ENCODE data around the gene FGF14. TPM values are rescaled to one million over a fixed set of nuclear protein-coding genes. Genes with fewer than 3 reads are reported as not detected.
"Not testable (repeated sequence)": the region's sequence is repeated elsewhere in the genome, so short reads cannot be mapped to it uniquely, and the experiment has no call there.

Gene FGF14
- total RNA-seq, 2 donors from 2014 or later, result not detected

DNA sequence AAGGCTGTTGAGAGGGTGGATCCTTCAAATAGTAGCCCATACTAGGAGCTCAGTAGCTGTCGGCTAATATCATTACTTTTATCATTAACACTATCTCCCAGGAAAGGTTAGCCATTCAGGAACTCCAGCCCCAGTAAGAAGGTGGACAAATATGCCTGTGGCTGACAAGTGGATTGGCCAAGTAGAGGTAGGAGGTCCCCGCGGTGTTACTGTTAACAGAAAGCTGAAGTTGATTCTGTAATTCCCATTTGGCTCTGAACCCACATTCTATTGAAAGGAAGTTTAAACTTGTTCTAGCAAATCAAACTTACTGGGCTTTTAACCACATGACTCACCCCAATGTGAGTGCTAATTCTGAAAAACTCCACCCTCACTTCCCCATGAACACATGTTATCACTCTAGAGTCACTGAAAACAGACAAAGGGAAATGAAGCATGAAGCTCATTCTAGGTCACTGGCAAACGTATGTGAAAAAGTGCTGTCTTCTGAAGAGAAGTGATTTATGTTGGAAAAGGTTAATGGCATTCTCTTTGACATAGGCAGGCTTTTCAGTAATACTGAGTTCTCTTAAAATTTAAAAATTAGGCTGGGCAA is 273.5 kb downstream of the FGF14 start:
- no peak overlapping the region for H3K4me3 Mint-ChIP-seq
- H3K4me1 Mint-ChIP-seq (ENCODE audit: low read depth in 2 of 2), result no peaks in the 10 kb centered on the region
- no peaks in the 10 kb centered on the region for H3K36me3 Mint-ChIP-seq
- H3K27me3 Mint-ChIP-seq, result peaks cover 0 to 7% of the 10 kb centered on the region in 2 donors
- no peak for DNase-seq (ENCODE audit: low spot score)
- no peak overlapping the region for H3K27ac Mint-ChIP-seq
- peaks cover 5% of the 10 kb centered on the region for H3K9me3 Mint-ChIP-seq
- ATAC-seq, result no peak

DNA sequence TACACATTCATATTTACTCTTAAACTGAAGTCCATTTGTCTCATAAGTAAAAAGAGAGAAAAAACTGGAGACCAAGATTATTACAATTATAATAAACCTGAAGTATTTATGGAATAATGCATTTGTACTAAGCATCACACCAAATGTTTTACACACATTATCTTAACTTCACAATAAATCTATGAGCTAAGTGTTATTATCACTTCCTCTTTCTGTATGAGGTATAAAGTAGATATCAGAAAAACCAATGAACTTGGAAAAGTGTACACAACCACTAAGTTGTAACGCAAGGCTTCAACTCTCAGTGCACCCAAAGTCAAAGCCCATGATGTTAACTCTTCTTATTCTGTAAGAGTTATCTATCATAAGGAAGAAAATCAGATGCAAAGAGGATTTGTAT is 274.7 kb downstream of the FGF14 start:
- ATAC-seq, result no peak
- no peak for DNase-seq (ENCODE audit: low spot score)
- no peaks in the 10 kb centered on the region for H3K4me1 Mint-ChIP-seq (ENCODE audit: low read depth in 2 of 2)
- H3K4me3 Mint-ChIP-seq, result no peak overlapping the region
- H3K36me3 Mint-ChIP-seq, result no peaks in the 10 kb centered on the region
- H3K27ac Mint-ChIP-seq, result no peak overlapping the region
- peaks cover 0 to 7% of the 10 kb centered on the region in 2 donors for H3K27me3 Mint-ChIP-seq
- H3K9me3 Mint-ChIP-seq, result peaks cover 5% of the 10 kb centered on the region

DNA sequence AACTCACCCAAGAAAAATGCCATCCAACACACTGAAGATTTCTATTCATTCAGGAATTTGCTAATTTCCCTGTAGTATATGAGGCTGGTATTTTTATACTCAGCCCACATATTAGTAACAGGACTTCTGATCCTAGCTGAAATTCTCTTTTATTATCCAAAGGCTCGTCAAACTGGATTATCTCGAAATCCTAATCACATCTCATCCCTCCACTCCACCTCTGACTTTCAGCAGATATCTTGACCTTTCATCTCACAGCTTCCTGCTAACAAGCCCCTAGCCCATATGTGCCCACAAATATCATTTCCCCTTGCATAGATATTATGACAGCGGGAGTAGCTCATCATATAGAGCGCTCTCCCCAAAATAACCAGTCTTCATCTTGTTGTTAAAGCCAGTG is 279.7 kb downstream of the FGF14 start:
- ATAC-seq (no peak), DNase-seq (ENCODE audit: low spot score) (no peak)
- Mint-ChIP-seq H3K36me3 (no peaks in the 10 kb centered on the region), H3K4me1 (ENCODE audit: low read depth in 2 of 2) (no peaks in the 10 kb centered on the region), H3K9me3 (peaks cover 5% of the 10 kb centered on the region), H3K27ac (no peak overlapping the region), H3K4me3 (no peak overlapping the region), H3K27me3 (no peaks in the 10 kb centered on the region)

DNA sequence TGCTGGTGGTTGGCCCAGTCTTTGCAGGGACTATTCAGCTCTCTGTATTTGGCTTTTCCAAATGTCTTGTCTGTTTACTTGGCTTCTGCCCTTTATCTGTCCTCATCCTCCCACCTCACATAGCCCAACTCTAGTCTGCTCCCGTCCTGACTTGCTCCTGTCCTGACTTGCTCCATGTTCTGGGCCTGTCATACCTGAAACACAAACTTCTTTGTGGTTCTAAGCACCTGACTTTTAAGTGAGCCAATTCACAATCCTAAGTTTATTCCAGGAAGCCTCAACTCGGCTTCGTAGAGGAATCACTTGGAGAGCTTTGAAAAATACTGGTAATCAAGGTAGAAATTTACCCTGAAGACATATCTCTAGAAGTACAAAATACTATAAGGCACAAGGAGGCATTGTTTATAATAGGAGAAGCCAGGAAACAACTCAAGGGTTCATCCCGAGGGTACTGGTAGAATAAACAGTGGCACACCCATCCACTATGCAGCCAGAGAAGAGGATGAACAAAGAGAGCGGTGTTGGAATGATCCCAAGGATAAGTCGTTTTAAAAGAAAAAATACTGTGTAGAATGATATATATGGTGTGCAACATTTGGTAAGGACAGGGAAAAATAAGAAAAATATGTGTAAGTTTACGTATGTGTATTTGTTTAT is 284.5 kb downstream of the FGF14 start:
- ATAC-seq (no peak), DNase-seq (ENCODE audit: low spot score) (no peak)
- H3K27me3 Mint-ChIP-seq, result no peaks in the 10 kb centered on the region
- H3K9me3 Mint-ChIP-seq, result no peaks in the 10 kb centered on the region
- no peak overlapping the region for H3K27ac Mint-ChIP-seq
- H3K4me1 Mint-ChIP-seq (ENCODE audit: low read depth in 2 of 2), result no peaks in the 10 kb centered on the region
- H3K4me3 Mint-ChIP-seq, result no peak overlapping the region
- H3K36me3 Mint-ChIP-seq, result no peaks in the 10 kb centered on the region

DNA sequence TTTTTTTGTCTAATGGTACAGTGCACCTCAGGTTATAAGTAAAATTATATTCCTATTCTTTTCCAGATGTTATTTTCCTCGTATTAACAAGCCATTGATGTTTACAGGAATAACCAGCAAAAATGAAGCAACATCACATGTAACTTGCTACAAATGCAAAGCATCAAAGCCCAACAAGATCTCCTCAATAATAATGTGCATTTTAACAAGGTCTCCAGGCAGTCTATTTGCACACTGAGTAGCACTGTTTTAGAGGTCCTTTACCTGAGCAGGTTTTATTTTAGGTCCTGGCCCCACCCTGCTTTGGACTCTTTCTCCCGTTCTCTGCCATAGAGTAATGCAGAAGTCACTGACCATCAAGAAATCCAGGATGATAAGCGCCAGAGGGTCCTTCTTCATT is 298.4 kb downstream of the FGF14 start:
- H3K4me3 Mint-ChIP-seq, result no peak overlapping the region
- DNase-seq (ENCODE audit: low spot score) (no peak), ATAC-seq (no peak)
- H3K4me1 Mint-ChIP-seq (ENCODE audit: low read depth in 2 of 2), result no peaks in the 10 kb centered on the region
- H3K27ac Mint-ChIP-seq, result no peak overlapping the region
- H3K27me3 Mint-ChIP-seq, result no peaks in the 10 kb centered on the region
- no peaks in the 10 kb centered on the region for H3K9me3 Mint-ChIP-seq
- H3K36me3 Mint-ChIP-seq, result no peaks in the 10 kb centered on the region

DNA sequence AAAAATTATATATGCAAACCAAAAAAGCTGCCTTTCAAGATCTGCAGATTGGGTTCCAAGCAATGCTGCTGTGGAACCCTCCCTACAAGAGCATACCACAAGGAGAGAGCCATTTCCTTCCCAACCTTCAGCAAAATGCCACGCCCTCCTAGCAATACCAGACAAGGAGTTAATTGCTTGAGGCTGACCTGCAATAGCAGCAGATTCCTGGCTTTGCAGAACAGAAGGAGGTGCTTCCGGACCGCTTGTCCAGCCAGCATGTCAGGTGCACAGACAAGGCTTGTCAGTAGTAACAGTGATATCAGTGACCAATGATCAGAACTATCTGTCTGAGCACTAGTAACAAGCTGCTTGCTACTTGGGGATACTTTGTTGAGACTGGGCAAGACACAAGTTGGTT is 301.6 kb downstream of the FGF14 start:
- DNase-seq (ENCODE audit: low spot score) (no peak), ATAC-seq (no peak)
- Mint-ChIP-seq H3K4me3 (no peak overlapping the region), H3K27me3 (no peaks in the 10 kb centered on the region), H3K36me3 (no peaks in the 10 kb centered on the region), H3K27ac (no peak overlapping the region), H3K4me1 (ENCODE audit: low read depth in 2 of 2) (no peaks in the 10 kb centered on the region), H3K9me3 (no peaks in the 10 kb centered on the region)

DNA sequence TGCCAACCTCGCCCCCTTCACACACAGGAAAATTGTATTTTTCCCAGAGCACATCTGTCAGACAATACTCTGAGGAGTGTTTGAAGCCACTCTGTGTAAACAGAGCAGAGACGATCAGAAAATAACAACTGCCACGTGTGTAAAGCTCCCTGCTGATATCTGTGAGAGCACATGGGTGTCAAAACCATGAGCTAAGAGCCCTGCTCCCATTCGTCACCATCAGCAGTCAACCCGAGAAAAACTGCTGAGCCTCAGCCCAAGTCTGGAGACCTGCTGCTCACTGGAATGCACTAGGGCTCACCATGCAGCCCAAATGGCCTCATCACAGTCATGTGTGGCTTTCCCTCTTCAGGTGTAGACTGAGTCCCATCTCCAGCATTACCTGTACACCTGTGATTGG is 304.1 kb downstream of the FGF14 start:
- Mint-ChIP-seq H3K27me3 (no peaks in the 10 kb centered on the region), H3K4me3 (no peak overlapping the region), H3K27ac (no peak overlapping the region), H3K36me3 (no peaks in the 10 kb centered on the region), H3K9me3 (no peaks in the 10 kb centered on the region), H3K4me1 (ENCODE audit: low read depth in 2 of 2) (no peaks in the 10 kb centered on the region)
- no peak for DNase-seq (ENCODE audit: low spot score)
- no peak for ATAC-seq

DNA sequence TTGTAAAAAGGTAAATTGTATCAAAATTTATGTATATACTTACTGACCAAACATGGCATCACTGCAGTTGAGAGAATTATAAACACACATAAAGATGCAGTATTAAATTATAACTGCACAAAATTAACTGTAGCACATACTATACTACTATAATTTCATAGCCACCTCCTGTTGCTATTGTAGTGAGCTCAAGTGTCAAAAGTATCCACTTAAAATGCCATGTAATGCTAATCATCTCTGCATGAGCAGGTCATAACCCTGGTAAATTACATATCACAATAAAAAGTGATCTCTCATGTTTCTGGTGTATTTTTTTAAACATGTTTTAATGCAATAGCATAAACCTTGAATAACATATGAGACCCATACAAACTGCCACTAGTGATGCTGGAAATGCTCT is 308.6 kb downstream of the FGF14 start:
- H3K4me3 Mint-ChIP-seq; DNase-seq (ENCODE audit: low spot score); H3K4me1 Mint-ChIP-seq (ENCODE audit: low read depth in 2 of 2); H3K27ac Mint-ChIP-seq; H3K36me3 Mint-ChIP-seq; H3K27me3 Mint-ChIP-seq; ATAC-seq; H3K9me3 Mint-ChIP-seq: not testable (repeated sequence)

DNA sequence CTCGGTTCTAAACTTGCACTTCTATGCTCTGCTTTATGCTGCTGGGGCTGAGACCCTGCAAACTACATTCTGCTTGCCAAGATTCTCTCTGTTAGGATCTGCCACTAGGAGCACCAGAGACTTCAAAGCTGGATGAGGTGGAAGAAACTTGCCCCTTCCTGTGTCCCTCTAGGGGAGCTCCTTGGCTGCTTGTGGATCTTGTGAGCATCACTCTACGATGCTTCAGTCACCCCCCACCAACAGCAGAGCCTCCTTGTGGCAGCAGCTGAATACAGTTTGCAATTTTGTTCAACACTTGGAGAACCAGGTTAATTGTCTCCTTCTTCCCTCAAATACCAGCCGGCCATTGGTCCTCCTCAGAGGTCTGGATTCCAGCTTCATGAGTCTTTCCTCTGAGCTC is 310.6 kb downstream of the FGF14 start:
- peaks cover 3% of the 10 kb centered on the region for H3K9me3 Mint-ChIP-seq
- H3K36me3 Mint-ChIP-seq, result no peaks in the 10 kb centered on the region
- DNase-seq (ENCODE audit: low spot score) (no peak), ATAC-seq (no peak)
- H3K4me1 Mint-ChIP-seq (ENCODE audit: low read depth in 2 of 2), result no peaks in the 10 kb centered on the region
- H3K4me3 Mint-ChIP-seq, result no peak overlapping the region
- H3K27ac Mint-ChIP-seq, result no peak overlapping the region
- no peaks in the 10 kb centered on the region for H3K27me3 Mint-ChIP-seq

DNA sequence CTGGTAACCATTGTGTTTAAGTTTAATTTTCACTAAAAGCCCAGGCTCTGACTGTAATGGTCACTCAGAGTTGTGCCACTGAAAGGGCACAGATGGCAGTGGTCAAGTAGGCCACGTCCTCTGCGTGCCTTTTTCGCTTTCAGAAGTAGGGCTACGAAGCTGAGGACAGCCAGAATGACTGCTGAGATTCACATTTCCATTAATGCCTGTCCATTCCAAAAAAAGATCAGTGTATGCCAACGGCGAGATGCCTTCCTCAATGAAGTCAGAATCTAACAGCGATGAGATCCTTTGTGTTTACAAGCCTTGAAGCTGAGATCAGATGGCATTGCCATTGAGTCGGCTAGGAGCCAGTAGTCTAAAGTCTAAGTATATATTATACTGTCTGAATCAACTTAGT is 311.3 kb downstream of the FGF14 start:
- no peaks in the 10 kb centered on the region for H3K4me1 Mint-ChIP-seq (ENCODE audit: low read depth in 2 of 2)
- DNase-seq (ENCODE audit: low spot score) (no peak), ATAC-seq (no peak)
- no peak overlapping the region for H3K27ac Mint-ChIP-seq
- H3K9me3 Mint-ChIP-seq, result peaks cover 3% of the 10 kb centered on the region
- H3K36me3 Mint-ChIP-seq, result no peaks in the 10 kb centered on the region
- H3K4me3 Mint-ChIP-seq, result no peak overlapping the region
- no peaks in the 10 kb centered on the region for H3K27me3 Mint-ChIP-seq

DNA sequence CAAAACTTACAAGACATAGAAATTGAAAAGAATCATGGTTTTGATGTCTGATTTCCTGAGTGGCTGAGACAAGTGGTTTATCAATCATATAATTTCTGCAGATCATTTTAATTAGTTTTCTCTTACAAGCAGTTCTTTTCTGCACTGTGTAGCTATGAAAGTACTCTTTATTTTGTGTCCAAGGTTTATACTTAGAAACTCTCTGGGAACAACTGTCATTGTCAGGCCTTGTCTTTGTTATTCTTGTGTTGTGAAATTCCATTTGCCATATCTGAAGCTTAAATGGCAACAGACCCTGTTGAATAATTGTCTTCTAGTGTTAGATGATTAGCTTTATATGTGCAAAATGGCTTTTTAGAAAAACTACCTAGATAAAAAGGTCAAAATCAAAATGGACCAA is 312.1 kb downstream of the FGF14 start:
- Mint-ChIP-seq H3K27ac (no peak overlapping the region), H3K4me3 (no peak overlapping the region), H3K4me1 (ENCODE audit: low read depth in 2 of 2) (no peaks in the 10 kb centered on the region), H3K27me3 (no peaks in the 10 kb centered on the region), H3K36me3 (no peaks in the 10 kb centered on the region), H3K9me3 (peaks cover 3% of the 10 kb centered on the region)
- DNase-seq (ENCODE audit: low spot score) (no peak), ATAC-seq (no peak)

DNA sequence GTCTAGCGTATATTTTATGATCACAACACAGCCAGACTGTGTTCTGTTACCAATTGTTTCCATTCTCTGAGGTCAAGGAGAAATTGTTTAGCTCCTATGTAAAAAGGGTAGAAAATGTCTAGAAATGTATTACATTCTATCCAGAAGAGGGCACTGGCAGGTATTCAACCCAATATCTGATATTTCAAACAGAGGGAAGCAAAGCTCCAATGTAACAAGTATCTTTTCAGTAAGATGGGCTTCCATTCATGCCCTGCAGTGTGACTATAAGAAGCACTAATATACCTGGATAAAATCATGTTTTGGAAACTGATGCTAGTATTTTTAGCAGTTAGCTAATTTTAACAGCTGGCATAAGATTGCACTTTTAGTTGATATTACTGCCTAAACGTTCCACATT is 312.7 kb downstream of the FGF14 start:
- no peak overlapping the region for H3K4me3 Mint-ChIP-seq
- H3K4me1 Mint-ChIP-seq (ENCODE audit: low read depth in 2 of 2), result no peaks in the 10 kb centered on the region
- ATAC-seq (no peak), DNase-seq (ENCODE audit: low spot score) (no peak)
- H3K27ac Mint-ChIP-seq, result no peak overlapping the region
- H3K27me3 Mint-ChIP-seq, result no peaks in the 10 kb centered on the region
- no peaks in the 10 kb centered on the region for H3K36me3 Mint-ChIP-seq
- peaks cover 3% of the 10 kb centered on the region for H3K9me3 Mint-ChIP-seq

DNA sequence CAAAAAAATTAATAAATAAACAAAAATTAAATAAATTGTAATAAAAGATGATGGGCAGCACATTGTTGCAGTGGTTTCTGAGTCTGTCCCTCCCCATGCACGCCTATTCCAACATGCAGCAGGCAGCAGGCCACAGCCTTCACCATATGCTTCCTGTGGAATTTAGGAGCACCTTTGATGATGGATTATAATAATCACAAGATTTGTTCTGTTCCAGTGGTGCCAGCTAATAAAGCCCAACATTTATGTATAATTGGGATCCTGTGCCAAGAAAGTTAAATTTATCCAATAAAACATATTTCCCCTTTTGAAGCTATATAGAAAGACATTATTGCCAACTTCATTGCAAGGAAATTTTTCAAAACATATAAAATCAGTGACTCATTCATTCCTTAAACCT is 328.6 kb downstream of the FGF14 start:
- DNase-seq (ENCODE audit: low spot score) (no peak), ATAC-seq (no peak)
- Mint-ChIP-seq H3K4me3 (no peak overlapping the region), H3K36me3 (no peaks in the 10 kb centered on the region), H3K4me1 (ENCODE audit: low read depth in 2 of 2) (no peaks in the 10 kb centered on the region), H3K27me3 (no peaks in the 10 kb centered on the region), H3K9me3 (peaks cover 14% of the 10 kb centered on the region), H3K27ac (no peak overlapping the region)

DNA sequence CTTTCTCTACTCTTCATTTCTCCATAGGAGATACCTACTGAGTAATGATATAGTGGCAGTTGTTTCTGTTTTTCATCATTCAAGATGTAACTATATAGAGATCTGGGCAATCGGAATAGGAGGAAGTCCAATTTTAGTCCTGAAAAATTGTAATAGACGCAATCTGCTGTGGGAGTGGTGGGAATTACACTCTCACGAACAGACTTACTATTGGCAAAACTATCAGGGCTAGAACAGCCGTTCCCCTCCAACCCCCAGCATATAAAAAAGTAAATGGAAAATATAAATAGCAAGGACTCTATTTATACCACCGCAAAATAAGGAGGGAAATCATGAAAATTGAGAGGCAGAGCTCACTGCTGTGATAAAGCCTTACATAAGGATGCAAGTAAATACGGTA is 330.1 kb downstream of the FGF14 start:
- H3K27ac Mint-ChIP-seq, result no peak overlapping the region
- DNase-seq (ENCODE audit: low spot score) (no peak), ATAC-seq (no peak)

DNA sequence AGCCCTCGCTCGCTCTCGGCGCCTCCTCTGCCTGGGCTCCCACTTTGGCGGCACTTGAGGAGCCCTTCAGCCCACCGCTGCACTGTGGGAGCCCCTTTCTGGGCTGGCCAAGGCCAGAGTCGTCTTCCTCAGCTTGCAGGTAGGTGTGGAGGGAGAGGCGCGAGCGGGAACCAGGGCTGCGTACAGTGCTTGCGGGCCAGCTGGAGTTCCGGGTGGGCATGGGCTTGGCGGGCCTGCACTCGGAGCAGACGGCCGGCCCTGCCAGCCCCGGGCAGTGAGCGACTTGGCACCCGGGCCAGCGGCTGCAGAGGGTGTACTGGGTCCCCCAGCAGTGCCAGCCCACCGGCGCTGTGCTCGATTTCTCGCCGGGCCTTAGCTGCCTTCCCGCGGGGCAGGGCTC is 333.5 kb downstream of the FGF14 start:
- ATAC-seq; DNase-seq (ENCODE audit: low spot score); H3K27ac Mint-ChIP-seq; H3K4me1 Mint-ChIP-seq (ENCODE audit: low read depth in 2 of 2); H3K36me3 Mint-ChIP-seq; H3K27me3 Mint-ChIP-seq; H3K4me3 Mint-ChIP-seq: not testable (repeated sequence)
- H3K9me3 Mint-ChIP-seq, result peaks cover 16% of the 10 kb centered on the region

More for the DNA sequence above, 330.1 kb downstream of the FGF14 start:
- Mint-ChIP-seq H3K9me3 (peaks cover 16% of the 10 kb centered on the region), H3K4me1 (ENCODE audit: low read depth in 2 of 2) (no peaks in the 10 kb centered on the region), H3K4me3 (no peak overlapping the region), H3K27me3 (no peaks in the 10 kb centered on the region), H3K36me3 (no peaks in the 10 kb centered on the region)

Data from natural killer cell treated with Interleukin-12 subunit alpha and Interleukin-12 subunit beta and Interleukin-15 and Interleukin-18, amount 100 ng/mL, for 72 hours (primary cell).